HG03342 (cell line): ENCODE results near the gene PINK1.

Experiments
- ATAC-seq: cut with Tn5 transposase; IDR thresholded peaks from one replicate; pipeline ENCODE4 v1.9.1; 2021; ENCODE audit warnings: mild to moderate bottlenecking, moderate library complexity; ENCODE audit not compliant: unreplicated experiment

PINK1 gene

DNA sequence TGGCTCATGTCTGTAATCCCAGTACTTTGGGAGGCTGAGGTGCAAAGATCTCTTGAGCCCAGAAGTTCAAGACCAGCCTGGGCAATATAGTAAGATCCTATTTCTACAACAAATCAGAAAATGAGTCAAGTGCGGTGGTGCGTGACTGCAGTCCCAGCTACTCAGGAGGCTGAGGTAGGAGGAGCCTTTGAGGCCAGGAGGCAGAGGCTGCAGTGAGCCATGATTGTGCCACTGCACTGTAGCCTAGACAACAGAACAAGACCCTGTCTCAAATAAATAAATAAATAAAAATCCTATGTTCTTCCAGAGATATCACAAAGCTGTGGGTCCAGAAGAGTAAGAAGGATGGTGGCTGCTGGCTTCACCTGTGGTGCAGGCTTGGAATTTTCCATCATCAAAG is 22.3 kb upstream of the PINK1 start:
- no peak for ATAC-seq

DNA sequence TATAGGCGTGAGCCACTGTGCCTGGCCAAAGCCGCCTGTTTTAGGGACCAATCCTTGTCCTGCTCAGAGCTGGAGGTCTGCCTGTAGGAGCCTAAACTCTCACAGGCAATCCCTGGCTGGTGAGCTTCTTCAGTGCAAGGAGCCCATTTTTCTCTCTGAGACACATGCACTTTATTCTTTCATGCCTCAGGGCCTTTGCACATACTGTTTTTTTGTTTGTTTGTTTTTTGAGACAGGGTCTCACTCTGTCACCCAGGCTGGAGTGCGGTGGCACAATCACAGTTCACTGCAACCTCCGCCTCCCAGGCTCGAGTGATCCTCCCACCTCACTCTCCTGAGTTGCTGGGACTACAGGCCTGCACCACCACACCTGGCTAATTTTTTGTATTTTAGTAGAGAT is 21.6 kb upstream of the PINK1 start:
- no peak for ATAC-seq

DNA sequence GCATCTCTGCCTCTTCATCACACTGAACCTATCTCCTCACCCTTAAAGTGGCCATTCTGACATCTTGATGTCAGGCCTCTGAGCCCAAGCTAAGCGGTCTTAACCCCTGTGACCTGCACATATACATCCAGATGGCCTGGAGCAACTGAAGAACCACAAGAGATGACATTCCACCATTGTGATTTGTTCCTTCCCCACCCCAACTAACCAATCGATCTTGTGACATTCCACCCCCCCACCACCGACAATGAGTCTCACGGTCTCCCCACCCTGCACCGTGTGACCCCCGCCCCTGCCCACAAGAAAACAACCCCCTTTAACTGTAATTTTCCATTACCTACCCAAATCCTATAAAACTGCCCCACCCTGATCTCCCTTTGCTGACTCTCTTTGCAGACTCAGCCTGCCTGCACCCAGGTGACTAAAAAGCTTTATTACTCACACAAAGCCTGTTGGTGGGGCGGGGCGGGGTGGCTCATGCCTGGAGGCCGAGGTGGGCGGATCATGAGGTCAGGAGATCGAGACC is 21.0 kb upstream of the PINK1 start:
- ATAC-seq = no peak

DNA sequence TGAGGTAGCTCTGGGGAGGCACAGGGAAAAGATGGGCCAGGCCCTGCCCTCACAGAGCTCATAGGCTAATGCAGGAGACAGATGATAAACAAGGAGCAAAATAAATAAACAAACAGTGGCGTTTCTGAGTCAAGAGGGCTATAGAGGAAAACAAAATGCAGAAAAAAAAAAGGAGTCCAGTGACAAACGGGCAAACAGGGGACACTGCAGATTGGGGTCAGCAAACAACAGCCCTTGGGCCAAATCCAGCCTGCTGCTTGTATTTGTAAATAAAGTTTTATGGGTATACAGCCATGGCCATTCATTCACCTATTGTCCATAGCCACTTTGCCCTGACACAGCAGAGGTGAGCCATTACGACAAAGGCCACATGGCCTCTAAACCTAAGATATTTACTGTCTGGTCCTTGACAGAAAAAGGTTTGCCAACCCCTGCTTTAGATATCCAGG is 19.1 kb upstream of the PINK1 start:
- ATAC-seq = no peak

DNA sequence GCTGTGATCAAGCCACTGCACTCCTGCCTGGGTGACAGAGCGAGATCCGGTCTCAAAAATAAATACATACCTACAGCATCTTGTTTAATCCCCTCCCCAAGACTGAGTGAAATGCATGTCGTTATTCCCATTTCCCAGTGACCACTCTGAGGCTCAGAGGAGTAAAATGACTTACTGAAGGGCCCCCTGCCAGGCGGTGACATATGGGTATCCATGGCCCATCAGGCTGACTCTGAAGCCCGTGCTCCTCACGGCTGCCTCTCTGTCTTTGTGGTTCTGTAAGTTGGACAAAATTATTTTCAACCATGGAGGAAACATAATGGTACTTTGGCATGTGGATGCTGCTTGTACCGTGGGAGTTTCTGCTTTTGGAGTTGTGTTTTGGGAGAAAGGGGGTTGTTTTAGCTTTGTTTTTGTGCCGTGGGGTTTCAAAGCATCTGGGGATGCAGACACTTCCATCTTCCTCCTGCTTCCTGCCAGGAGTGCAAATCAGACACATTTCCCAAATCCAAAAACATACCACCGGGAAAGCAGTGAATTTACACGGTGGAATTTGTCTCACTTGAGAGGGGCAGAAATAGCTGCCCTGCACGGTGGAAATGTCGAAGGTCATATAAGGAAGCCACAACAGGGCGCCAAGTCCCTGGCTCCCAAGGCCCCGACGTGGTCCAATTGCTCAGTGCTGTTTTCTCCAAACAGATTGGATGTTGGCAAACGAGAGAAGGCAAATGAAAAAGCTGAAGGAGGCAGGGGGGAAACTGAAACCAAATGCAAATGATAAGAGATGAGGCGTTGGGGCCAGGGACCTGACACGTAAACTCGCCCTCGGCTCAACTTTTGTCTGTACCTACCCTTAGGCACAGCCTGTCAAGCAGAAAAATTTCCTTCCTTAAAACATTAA is 17.1 kb upstream of the PINK1 start:
- ATAC-seq = no peak

DNA sequence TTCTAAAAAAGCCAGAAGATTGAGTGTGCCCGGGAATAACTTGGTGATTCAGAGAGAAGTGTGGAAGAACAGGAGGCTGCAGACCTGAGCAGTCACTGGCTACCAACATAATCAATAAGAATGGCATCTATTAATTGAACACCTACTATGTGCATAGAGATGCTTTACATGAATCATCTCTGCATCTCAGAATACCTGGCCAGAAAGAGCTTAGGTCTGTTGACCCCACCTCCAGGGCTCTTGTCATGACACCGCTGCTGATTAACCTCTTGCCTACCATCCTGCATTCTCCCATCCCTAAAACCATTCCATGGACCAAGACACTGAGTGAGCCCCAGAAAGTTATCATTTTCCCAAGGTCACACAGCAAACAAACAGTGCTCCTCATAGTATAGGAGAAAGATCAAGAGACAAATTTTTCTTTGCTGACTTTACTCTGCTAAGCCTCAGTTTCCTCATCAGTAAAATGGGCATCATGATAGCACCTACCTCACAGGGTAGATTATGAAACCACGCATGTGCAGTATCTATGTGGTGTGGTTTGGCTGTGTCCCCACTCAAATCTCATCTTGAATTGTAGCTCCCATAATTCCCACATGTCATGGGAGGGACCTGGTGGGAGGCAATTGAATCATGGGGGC is 16.3 kb upstream of the PINK1 start:
- ATAC-seq = no peak

DNA sequence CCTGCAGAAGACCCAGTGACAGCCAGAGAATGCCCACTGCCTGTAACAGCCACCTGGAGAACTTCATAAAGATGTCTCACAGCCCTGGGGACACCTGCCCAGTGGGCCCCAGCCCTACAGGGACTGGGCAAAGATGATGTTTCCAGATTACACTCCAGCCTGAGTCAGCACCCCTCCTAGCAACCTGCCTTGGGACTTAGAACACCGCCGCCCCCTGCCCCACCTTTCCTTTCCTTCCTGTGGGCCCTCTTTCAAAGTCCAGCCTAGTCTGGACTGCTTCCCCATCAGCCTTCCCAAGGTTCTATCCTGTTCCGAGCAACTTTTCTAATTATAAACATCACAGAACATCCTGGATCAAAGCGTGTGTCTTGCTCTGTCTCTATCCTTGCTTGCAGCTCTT is 14.7 kb upstream of the PINK1 start:
- ATAC-seq = no peak

DNA sequence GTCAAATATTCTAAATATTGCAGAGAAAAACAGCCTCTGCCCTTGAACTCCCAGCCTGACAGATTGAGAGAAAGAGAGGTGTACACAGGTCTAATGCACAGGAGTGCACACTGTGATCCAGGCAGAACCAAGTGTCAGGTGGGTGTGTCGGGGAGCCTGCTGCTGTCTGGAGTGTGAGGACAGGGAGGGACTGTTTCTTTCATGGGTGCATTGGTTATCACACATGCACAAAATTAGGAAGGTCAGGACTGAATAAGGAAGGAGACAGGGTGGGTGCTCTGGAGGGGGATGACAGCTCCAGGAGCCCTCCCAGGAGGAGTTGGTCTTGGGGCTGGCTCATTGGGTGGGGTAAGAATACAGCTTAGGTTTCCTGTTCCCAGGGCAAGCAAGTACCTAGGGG is 13.3 kb upstream of the PINK1 start:
- ATAC-seq = no peak

DNA sequence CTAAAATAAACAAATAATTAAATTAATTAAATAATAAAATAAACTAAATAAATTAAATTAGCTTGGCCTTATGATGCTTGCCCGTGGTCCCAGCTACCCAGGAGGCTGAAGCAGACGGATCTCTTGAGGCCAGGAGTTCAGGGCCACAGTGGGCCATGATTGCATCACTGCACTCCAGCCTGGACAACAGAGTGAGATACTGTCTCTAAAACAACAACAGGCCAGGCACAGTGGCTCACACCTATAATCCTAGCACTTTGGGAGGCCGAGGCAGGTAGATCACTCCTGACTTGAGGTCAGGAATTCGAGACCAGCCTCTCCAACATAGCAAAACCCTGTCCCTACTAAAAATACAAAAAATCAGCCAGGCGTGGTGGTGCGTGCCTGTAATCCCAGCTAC is 12.2 kb upstream of the PINK1 start:
- no peak for ATAC-seq

DNA sequence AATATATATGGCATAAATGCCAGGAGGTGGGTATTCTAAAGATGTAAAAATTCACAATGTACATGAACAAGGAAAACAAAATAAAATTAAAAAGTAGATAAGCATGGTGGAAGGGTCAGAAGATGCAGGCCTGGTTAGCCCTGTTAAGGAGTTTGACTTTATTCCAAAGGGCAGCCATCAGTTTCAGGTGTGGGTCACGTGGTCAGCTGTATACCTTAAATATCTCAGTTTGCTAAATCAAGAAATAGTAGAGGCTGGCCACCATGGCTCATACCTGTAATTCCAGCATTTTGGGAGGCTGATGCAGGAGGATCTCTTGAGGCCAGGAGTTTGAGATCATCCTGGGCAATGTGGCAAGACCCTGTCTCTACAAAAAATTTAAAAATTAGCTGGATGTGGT is 8.5 kb upstream of the PINK1 start:
- no peak for ATAC-seq

DNA sequence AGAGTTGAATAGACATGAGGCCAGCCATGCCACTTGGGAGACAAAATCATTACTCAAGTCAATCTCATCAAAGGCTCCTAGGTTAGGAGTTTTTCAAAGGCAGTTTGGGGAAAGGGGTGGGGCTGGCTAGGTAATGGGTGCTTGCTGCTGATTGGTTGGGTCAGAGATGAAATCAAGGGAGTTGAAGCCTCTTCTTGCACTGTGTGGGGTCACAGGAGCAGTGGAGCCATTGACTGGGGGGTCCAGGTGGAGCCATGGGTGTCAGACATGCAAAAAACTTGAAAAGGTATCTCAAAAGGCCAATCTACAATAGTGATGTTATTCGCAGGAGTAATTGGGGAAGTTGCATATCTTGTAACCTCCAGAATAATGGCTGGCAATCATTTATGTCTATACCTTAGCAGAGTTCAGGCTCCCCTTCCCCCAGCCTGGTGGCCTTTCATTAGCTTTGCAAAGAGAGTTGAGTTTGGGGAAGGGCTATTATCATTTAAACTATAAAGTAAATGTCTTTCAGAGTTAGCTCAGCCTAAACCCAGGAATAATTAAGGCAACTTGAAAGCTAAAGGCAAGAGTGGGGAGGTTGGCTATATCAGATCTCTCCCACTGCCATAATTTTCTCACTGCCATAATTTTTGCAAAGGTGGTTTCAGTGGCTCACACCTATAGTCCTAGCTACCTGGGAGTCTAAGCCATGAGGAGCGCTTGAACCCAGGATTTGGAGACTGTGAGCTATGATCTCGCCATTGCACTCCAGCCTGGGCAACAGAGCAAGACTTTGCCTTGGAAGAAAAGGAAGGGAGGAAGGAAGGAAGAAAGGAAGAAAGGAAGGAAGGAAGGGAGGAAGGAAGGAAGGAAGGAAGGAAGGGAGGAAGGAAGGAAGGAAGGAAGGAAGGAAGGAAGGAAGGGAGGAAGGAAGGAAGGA is 7.8 kb upstream of the PINK1 start:
- no peak for ATAC-seq

DNA sequence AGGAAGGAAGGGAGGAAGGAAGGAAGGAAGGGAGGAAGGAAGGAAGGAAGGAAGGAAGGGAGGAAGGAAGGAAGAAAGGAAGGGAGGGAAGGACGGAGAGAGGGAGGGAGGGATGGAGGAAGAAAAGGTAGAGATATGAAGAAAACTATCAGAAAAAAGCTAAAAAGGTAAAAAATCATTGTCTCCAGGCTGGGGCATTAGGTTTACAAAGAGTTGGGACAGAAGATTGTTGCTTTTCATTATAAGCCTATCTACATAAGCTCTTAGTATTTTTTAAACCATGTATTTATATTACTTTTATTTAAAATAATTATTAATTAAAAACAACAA is 7.2 kb upstream of the PINK1 start:
- no peak for ATAC-seq

DNA sequence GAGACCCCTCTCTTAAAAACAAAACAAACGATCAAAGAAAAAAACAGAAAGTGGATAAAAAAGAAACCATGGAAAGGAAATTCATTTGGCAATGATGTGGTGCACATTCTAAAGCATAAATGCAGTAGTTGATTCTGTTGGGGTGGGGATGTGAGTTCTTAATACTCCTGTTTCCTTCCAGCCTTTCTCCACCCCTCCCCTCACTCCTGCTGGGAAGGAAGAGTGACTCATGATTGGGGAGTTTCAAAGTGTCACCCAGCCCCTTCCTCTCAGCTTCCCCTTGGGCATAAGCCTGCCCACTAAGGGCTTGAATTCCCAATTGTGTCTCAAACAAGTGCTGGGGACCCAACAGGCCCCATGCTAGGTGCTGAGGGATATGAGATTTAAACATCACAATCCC is 6.7 kb upstream of the PINK1 start:
- no peak for ATAC-seq

DNA sequence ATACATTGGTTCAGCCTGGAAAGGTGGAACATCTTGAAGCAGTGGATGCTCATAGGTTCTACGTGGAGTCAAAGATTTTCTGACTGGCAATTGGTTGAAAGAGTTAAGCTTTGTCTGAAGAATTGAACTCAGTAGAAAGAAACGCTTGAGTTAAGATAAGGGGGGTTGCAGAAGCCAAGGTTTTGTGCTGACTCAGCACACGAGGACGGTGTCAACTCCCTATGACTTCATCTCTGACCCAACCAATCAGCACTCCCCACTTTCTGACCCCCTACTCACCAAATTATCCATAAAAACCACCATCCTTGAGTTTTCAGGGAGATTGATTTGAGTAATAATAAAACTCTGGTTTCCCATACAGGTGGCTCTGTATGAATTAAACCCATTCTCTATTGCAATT is 2.5 kb upstream of the PINK1 start:
- ATAC-seq = no peak

DNA sequence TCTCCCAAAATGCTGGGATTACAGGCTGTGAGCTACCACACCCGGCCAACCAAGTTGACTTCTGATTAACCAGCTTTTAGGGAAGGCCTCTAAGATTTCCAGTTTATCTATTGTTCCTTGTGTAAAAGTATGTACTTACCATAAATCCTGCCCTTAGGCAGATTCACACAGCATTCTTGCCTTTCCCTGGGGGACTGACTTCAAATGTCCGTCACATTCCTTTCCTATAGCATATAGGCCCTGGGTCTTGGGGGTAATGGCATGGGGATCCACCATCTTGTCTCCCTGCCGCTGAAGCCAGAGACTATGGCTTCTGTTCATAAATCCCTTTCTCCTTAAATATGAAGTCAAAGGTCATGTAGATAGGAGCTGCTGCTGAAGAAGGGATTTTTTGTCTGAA is 872 bp upstream of the PINK1 start:
- ATAC-seq = no peak

DNA sequence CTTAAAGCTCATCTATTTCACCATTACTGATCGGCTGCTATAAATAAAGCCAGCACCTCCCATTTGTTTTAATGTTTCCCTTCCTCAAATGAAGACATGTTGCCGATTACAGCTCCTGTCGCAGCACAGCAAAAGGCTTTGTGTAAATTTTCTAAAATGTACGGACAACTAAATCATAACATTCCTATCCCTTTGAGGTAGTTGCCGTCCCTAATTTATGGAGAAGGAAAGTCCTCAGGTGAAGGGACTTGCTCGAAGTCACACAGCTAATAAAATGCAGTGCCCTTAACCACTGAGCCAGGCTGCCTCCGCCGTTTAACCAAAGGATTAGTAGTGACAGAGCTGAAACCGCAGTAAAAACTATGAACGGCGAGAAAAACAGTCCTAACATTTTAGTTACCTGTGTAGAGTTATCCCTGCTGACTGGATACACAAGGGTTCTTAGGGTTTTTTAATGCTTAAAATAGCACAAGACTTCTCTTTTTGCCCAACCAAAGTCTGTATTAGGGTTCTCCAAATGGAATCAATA is 871 bp downstream of the PINK1 start:
- no peak for ATAC-seq

DNA sequence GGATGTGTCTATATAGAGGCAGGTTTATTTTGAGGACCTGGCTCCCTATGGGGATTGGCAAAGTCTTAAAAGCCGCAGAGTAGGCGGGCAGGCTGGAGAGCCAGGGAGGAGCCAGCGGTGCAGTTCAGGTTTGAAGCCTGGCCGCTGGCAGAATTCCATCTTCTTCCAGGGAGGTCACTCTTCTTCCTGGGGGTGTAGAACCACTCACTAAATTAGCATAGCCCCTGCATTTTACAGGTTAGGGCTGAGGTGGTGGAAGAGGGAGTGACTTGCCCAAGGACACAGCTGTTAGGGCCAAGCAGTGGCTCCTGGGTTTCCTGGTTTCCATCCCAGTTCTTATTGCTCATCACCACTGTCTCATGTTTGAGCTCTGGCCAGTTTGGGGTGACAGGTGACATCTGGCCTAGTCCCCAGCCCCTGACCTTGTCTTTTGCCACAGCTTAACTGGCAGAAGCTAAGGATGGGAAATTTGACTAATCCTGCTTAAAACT is 1.4 kb downstream of the PINK1 start:
- no peak for ATAC-seq

DNA sequence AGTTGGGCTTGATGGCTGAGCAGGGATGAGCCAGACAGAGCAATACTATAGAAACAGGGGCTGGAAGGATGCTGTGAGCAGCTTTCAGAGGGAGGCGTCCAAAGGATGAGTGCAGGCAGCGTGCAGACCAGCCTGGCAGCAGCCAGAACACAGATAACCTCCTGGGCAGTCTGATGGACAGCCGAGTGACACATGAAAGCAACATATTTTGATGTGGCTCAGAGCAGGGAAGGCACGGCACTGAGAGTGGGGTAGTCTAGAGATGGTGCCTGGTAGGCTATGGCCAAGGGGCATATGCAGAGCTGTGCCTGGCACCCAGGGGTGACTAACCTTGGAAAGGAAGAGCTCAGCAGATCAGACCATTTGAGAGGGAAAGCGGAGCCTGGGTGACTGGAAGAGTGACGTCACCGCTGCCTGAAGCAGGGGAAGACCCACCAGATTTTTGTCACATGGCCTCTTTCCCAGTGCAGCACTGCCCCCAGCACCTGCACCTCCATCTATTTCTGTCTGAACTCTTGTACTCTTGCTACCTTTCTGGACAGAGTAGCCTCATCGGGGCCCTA is 3.6 kb downstream of the PINK1 start:
- ATAC-seq = no peak

DNA sequence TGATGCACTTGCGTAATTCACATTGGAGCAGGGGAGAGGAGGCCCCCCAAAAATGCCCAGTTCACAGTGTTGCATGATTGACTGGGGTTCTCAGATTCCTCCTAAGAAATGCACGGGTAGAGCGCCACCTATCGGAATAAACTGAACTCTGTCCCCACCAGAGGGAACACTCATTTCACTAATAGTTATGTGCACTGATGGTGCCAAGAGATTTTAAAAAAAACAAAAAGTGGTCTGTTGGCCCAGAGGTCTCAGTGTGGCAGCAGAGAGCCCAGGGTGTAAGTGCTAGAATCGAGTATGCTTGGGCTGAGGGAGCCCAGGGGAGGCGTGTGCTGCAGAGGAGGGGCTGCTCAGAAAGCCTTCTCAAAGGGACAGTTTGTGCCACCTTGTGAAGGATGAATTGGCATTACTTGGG is 6.9 kb downstream of the PINK1 start:
- peak; percentile 44 for ATAC-seq

DNA sequence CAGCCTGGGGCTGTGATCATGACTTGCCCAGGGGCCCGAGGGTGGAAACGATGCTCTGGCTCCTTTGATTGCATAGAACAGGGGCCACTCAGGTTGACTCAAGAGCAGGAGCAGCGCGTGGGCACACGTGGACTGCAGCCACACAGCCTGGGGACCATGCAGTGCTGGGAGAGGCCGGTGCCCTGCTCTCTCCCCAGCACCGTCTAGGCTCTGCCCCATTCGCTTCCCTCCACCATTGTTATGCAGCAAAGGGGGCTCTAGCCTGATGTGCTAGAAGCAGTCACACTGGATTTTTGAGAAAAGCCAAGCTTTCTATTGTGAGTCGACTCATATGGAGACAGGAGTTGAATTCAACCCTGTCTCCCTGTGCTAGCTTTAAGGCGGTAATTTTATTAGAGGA is 8.7 kb downstream of the PINK1 start:
- no peak for ATAC-seq

DNA sequence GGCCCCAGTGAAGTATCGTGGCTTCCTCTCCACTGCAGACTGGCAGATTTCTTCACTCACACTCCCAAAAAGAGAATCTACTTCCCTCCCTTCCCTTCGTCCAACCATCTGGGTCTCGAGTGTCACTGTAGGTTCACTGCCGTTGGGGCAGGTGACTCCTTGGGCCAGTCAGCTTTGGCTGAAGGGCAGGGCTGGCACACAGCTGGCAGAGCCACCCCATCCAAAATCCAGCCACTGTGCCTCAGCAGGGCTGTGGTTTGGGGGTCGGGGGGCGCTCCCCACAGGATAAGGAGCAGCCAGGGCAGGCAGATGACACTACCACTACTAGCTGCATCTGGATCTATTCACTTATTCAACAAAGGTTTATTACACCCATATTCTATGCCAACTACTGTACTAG is 9.8 kb downstream of the PINK1 start:
- ATAC-seq = no peak
